Right lobe of liver (tissue), 4 donors: ENCODE data around the gene NAV2.

Experiments
- POLR2A ChIP-seq: fragments of 450-650 bp; IDR thresholded peaks from one replicate; pipeline ENCODE4 v1.6.1; 2017; ENCODE audit warnings: antibody characterized with exemption, mild to moderate bottlenecking
- TF ChIP-seq, protein P1 (sequence below), 4 donors: fragments of 200-600 bp in 3 of 4; fragments of 450-650 bp in 1 of 4; IDR thresholded peaks; one replicate each; pipeline versions ENCODE4 v1.5.1 to v1.8.0; 2016 to 2022; ENCODE audit warnings: antibody characterized with exemption in 4 of 4, mild to moderate bottlenecking in 2 of 4
- donor health status: DM: no; HTN: no; CAD: no.
- donor health status: DM: no; HTN: no; CAD: no.
- donor health status: DM: no; HTN: yes; CAD: no.

DNA sequence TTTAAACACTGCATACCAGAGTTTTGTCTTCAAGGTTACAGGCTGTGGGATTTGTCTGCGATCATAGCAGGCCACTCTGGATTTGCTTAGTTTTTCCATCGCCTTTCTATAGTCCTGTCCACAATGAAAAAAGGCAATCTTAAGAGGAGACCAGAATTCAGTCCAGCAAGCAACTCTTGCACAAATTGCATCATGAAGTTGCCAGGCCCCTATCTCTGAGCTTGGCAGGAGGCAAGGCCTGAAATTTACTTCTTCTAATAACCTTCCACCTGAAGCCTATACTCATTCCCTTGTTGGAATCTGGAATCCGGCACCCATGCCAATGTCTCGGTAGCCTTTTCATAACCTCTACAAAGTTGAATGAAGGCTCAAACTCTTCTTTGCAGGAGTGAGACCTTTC lies 100.1 kb downstream of the NAV2 start:
- TF ChIP-seq, protein P1, sequence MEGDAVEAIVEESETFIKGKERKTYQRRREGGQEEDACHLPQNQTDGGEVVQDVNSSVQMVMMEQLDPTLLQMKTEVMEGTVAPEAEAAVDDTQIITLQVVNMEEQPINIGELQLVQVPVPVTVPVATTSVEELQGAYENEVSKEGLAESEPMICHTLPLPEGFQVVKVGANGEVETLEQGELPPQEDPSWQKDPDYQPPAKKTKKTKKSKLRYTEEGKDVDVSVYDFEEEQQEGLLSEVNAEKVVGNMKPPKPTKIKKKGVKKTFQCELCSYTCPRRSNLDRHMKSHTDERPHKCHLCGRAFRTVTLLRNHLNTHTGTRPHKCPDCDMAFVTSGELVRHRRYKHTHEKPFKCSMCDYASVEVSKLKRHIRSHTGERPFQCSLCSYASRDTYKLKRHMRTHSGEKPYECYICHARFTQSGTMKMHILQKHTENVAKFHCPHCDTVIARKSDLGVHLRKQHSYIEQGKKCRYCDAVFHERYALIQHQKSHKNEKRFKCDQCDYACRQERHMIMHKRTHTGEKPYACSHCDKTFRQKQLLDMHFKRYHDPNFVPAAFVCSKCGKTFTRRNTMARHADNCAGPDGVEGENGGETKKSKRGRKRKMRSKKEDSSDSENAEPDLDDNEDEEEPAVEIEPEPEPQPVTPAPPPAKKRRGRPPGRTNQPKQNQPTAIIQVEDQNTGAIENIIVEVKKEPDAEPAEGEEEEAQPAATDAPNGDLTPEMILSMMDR (IDR thresholded peaks at IDR 0.05): no peak
- TF ChIP-seq POLR2A: no peak
